Immature natural killer cell (primary cell): ENCODE results near the gene THSD4. TPM values are rescaled to one million over a fixed set of nuclear protein-coding genes. Genes with fewer than 3 reads are reported as not detected.
A peak's percentile ranks its signal among the peaks of the same experiment; 100 is the strongest.

Experiments used
- DNase-seq, 3 donors: peaks; one replicate each; pipeline ENCODE4 v3.0.0; 2022; ENCODE audit warnings: mixed read lengths in 1 of 3
- H3K27ac Mint-ChIP-seq, 6 donors: one replicate each; pipeline ENCODE4 v1.8.0; 2020; ENCODE audit warnings: mixed read lengths in 6 of 6, mild to moderate bottlenecking in 5 of 6, inconsistent platforms in 4 of 6, moderate library complexity in 3 of 6
- H3K27me3 Mint-ChIP-seq, 3 donors: one replicate each; pipeline ENCODE4 v1.8.0; 2020 to 2021; ENCODE audit warnings: low read depth in 3 of 3, mild to moderate bottlenecking in 3 of 3, mixed read lengths in 3 of 3, moderate library complexity in 3 of 3, inconsistent platforms in 1 of 3
- H3K36me3 Mint-ChIP-seq, 3 donors: one replicate each; pipeline ENCODE4 v1.8.0; 2020; ENCODE audit warnings: mixed read lengths in 3 of 3, inconsistent platforms in 2 of 3, mild to moderate bottlenecking in 2 of 3
- H3K4me1 Mint-ChIP-seq, 2 donors: one replicate each; pipeline ENCODE4 v1.8.0; 2020; ENCODE audit warnings: inconsistent platforms in 2 of 2, mild to moderate bottlenecking in 2 of 2, mixed read lengths in 2 of 2, moderate library complexity in 1 of 2
- H3K4me3 Mint-ChIP-seq, 5 donors: one replicate each; pipeline ENCODE4 v1.8.0; 2020; ENCODE audit warnings: mild to moderate bottlenecking in 5 of 5, mixed read lengths in 5 of 5, inconsistent platforms in 3 of 5, moderate library complexity in 3 of 5
- H3K9me3 Mint-ChIP-seq, 6 donors: one replicate each; pipeline ENCODE4 v1.8.0; 2020; ENCODE audit warnings: mild to moderate bottlenecking in 6 of 6, mixed read lengths in 6 of 6, inconsistent platforms in 4 of 6, moderate library complexity in 3 of 6
- polyA plus RNA-seq, 3 donors: library from polyadenylated mRNA; unstranded; fragments of 300-500 nt; fragmentation: Illumina TruSeq; gene quantifications; one replicate each; pipeline ENCODE4 v1.2.3, GENCODE V29; 2021

Gene THSD4
- polyA plus RNA-seq, 3 donors from 2014 or later: not detected

- H3K36me3 Mint-ChIP-seq: no peaks in the 10 kb centered on the region
- peaks cover 15 to 18% of the 10 kb centered on the region in 2 donors for H3K4me1 Mint-ChIP-seq
- peak overlapping the region in 1 of 6 donors; percentile 37 for H3K27ac Mint-ChIP-seq
- H3K27me3 Mint-ChIP-seq: peaks cover 0 to 8% (median 4%) of the 10 kb centered on the region in 3 donors
- H3K9me3 Mint-ChIP-seq: no peaks in the 10 kb centered on the region
- DNase-seq: peak in 2 of 3 donors; percentile 10 to 26
- H3K4me3 Mint-ChIP-seq: peak overlapping the region in 2 of 5 donors; percentile 23 to 60
Measured at GRCh38 chr15:71291723-71292122, 176.5 kb downstream of the THSD4 start.

DNA sequence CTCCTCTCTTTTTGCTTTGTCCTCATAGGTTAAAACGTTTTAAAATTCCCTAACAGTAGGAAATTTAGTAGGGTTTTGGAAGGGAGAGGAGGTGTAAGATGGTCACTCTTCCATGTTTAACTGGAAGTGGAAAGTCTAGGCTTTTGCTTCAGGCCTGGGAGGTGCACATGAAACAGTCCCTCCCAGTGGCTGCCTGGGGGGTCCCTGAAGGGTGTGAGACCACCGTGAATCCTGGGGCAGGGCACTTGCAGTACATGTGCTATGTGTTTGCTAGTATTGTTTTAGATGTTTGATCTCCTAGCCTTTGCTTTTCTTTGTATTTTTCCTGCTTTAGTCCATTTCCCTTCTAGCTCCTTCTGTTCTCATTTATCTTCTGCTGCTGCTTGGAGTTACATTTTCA, 178.5 kb downstream of the THSD4 start:
- H3K27ac Mint-ChIP-seq: no peak overlapping the region
- H3K9me3 Mint-ChIP-seq: no peaks in the 10 kb centered on the region
- H3K4me1 Mint-ChIP-seq: peaks cover 15 to 18% of the 10 kb centered on the region in 2 donors
- no peak overlapping the region for H3K4me3 Mint-ChIP-seq
- H3K36me3 Mint-ChIP-seq: no peaks in the 10 kb centered on the region
- DNase-seq: no peak
- H3K27me3 Mint-ChIP-seq: peaks cover 3 to 9% (median 4%) of the 10 kb centered on the region in 3 donors

DNA sequence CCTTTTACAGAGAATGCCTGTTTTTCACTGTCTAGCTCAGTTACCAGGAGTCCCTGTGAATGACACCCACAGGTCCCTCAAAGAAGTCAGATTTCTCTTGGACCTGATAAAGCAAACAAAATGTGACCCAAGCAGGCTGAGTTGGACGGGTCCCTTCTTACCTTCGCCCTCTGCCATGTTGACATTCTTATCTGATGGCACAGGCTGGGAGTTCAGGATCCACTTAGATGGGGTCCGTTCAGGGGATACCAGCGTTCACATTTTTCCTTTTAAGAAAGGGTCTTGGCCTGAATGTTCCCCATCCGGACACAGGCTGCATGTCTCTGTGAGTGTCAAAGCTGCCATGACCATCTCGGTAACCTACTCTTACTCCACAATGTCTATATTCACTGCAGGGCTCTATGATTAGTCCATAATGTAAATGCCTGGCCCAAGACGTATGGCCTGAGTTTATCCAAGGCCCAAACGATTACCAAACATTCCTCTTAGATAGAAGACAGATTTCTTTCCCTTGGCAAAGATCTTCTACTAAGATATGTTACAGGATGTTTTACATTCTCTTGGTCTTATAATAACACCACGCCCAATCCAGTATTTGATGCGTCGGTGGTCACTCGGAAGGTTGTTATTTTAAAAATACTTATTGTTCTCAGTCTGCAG, 179.1 kb downstream of the THSD4 start:
- no peaks in the 10 kb centered on the region for H3K36me3 Mint-ChIP-seq
- H3K4me3 Mint-ChIP-seq: no peak overlapping the region
- H3K27ac Mint-ChIP-seq: no peak overlapping the region
- peaks cover 15 to 18% of the 10 kb centered on the region in 2 donors for H3K4me1 Mint-ChIP-seq
- H3K9me3 Mint-ChIP-seq: no peaks in the 10 kb centered on the region
- H3K27me3 Mint-ChIP-seq: peaks cover 3 to 9% (median 4%) of the 10 kb centered on the region in 3 donors
- DNase-seq: no peak

DNA sequence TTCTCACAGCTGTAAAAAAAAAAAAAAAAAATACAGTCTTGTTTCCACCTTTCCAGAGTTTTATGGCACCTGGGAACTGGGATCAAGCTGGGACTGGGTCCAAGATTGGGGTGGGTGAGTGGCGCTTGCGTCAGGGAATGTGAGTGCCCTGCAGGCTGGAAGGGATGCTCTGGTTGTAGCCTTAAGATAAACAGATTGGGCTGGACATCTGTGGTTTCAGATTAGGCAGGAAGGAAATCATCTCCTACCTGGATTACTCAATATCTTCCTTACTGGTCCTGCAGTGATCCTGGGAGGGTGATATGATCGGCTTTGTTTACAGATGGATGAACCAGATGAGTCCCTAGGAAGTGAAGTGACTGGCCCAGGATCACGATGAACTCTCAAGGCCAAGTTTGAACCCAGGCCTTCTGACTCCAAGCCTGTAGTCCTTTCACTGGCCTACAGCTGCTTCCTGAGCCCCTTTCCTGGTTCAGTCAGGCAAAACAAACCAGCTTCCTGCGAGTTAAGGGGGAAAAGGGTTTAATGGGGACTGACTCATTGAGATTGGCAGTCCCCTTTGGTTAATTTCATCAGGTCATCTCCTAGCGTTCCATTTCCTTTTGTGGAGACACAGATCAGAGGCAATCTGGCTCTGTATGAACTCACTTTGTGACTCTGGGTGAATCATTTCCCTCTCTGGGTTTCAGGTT, 179.8 kb downstream of the THSD4 start:
- H3K27ac Mint-ChIP-seq: no peak overlapping the region
- peaks cover 15 to 18% of the 10 kb centered on the region in 2 donors for H3K4me1 Mint-ChIP-seq
- no peaks in the 10 kb centered on the region for H3K9me3 Mint-ChIP-seq
- peaks cover 3 to 5% (median 4%) of the 10 kb centered on the region in 3 donors for H3K27me3 Mint-ChIP-seq
- no peak overlapping the region for H3K4me3 Mint-ChIP-seq
- DNase-seq: no peak
- H3K36me3 Mint-ChIP-seq: no peaks in the 10 kb centered on the region

- no peak for DNase-seq
- Mint-ChIP-seq H3K27me3 (peaks cover 3 to 5% (median 4%) of the 10 kb centered on the region in 3 donors), H3K36me3 (no peaks in the 10 kb centered on the region), H3K4me3 (no peak overlapping the region), H3K4me1 (peaks cover 15 to 18% of the 10 kb centered on the region in 2 donors), H3K9me3 (no peaks in the 10 kb centered on the region), H3K27ac (no peak overlapping the region)
Measured at GRCh38 chr15:71295603-71296314, 180.5 kb downstream of the THSD4 start.

GRCh38 chr15:71296315-71296679, 181.0 kb downstream of the THSD4 start:
- H3K36me3 Mint-ChIP-seq: no peaks in the 10 kb centered on the region
- peaks cover 12 to 13% of the 10 kb centered on the region in 2 donors for H3K4me1 Mint-ChIP-seq
- H3K27ac Mint-ChIP-seq: no peak overlapping the region
- no peaks in the 10 kb centered on the region for H3K9me3 Mint-ChIP-seq
- DNase-seq: no peak
- H3K27me3 Mint-ChIP-seq: peaks cover 1 to 5% (median 4%) of the 10 kb centered on the region in 3 donors
- H3K4me3 Mint-ChIP-seq: no peak overlapping the region

GRCh38 chr15:71301958-71302621, 186.8 kb downstream of the THSD4 start:
- H3K4me1 Mint-ChIP-seq: no peaks in the 10 kb centered on the region

GRCh38 chr15:71302861-71303410, 187.7 kb downstream of the THSD4 start:
- Mint-ChIP-seq H3K4me3 (no peak overlapping the region), H3K4me1 (no peaks in the 10 kb centered on the region), H3K9me3 (no peaks in the 10 kb centered on the region), H3K36me3 (no peaks in the 10 kb centered on the region), H3K27ac (no peak overlapping the region), H3K27me3 (peaks cover 5 to 12% (median 5%) of the 10 kb centered on the region in 3 donors)
- DNase-seq: no peak

More at GRCh38 chr15:71301958-71302621, 186.8 kb downstream of the THSD4 start:
- H3K9me3 Mint-ChIP-seq: no peaks in the 10 kb centered on the region
- H3K27me3 Mint-ChIP-seq: peaks cover 5 to 9% (median 5%) of the 10 kb centered on the region in 3 donors
- no peak for DNase-seq
- no peak overlapping the region for H3K4me3 Mint-ChIP-seq
- H3K27ac Mint-ChIP-seq: no peak overlapping the region
- H3K36me3 Mint-ChIP-seq: no peaks in the 10 kb centered on the region

DNA sequence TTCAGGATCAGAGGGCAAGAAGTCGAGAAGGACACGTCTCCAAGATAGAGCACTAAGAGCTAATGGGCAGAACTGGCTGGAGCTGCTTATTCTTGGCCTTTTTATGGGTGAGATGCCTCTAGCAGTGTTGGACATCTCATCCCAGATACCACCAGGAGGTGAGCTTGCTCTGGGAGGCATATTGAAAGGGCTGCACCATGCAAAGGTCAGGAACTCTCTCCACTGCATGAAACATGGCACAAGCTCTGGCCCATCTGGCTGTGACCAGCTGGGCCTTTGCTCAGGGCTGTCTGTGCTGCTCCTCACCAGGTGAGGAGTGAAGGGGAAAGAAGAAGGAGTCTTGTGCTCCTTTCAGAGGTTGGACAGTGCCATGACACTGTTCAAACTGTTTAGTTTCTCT, 188.7 kb downstream of the THSD4 start:
- Mint-ChIP-seq H3K4me1 (no peaks in the 10 kb centered on the region), H3K27ac (no peak overlapping the region), H3K9me3 (no peaks in the 10 kb centered on the region), H3K36me3 (no peaks in the 10 kb centered on the region), H3K27me3 (peaks cover 4 to 8% (median 5%) of the 10 kb centered on the region in 3 donors), H3K4me3 (no peak overlapping the region)
- no peak for DNase-seq

GRCh38 chr15:71304681-71305080, 189.4 kb downstream of the THSD4 start:
- no peaks in the 10 kb centered on the region for H3K36me3 Mint-ChIP-seq
- H3K27me3 Mint-ChIP-seq: peaks cover 4 to 8% (median 5%) of the 10 kb centered on the region in 3 donors
- no peaks in the 10 kb centered on the region for H3K4me1 Mint-ChIP-seq
- no peak overlapping the region for H3K27ac Mint-ChIP-seq
- H3K9me3 Mint-ChIP-seq: no peaks in the 10 kb centered on the region
- H3K4me3 Mint-ChIP-seq: no peak overlapping the region
- DNase-seq: no peak

GRCh38 chr15:71306538-71306937, 191.3 kb downstream of the THSD4 start:
- Mint-ChIP-seq H3K27me3 (peaks cover 3 to 8% (median 4%) of the 10 kb centered on the region in 3 donors), H3K9me3 (no peaks in the 10 kb centered on the region), H3K4me1 (no peaks in the 10 kb centered on the region), H3K36me3 (no peaks in the 10 kb centered on the region), H3K4me3 (no peak overlapping the region), H3K27ac (no peak overlapping the region)
- no peak for DNase-seq

- Mint-ChIP-seq H3K9me3 (no peaks in the 10 kb centered on the region), H3K27ac (no peak overlapping the region), H3K36me3 (no peaks in the 10 kb centered on the region), H3K4me3 (no peak overlapping the region), H3K4me1 (no peaks in the 10 kb centered on the region), H3K27me3 (peaks cover 0 to 6% (median 1%) of the 10 kb centered on the region in 3 donors)
- DNase-seq: no peak
Measured at GRCh38 chr15:71312194-71312708, 197.0 kb downstream of the THSD4 start.

GRCh38 chr15:71312731-71313460, 197.6 kb downstream of the THSD4 start:
- DNase-seq: no peak
- Mint-ChIP-seq H3K27me3 (peaks cover 0 to 4% (median 0%) of the 10 kb centered on the region in 3 donors), H3K4me3 (no peak overlapping the region), H3K36me3 (no peaks in the 10 kb centered on the region), H3K4me1 (no peaks in the 10 kb centered on the region), H3K27ac (no peak overlapping the region), H3K9me3 (no peaks in the 10 kb centered on the region)
